Measurements from ENCODE around the gene NEK4. TPM values are rescaled to one million over a fixed set of nuclear protein-coding genes. Genes with fewer than 3 reads are reported as not detected.

Gene NEK4
- total and polyA plus RNA-seq, 2 of the 13 experiments (the other 11 are each of a cell fraction or from before 2014, with no cell fraction given) = 16.5 to 38.0 TPM

GRCh38 chr3:52774901-52775864, 4.4 kb upstream of the NEK4 start (continued):
- TF ChIP-seq KAT2B (IDR thresholded peaks at IDR 0.05; ENCODE audit: borderline replicate concordance, low read depth, low read length) (no peak; the same call in 1 of the 2 replicates), ZNF350 (CRISPR knock-in tag; IDR thresholded peaks at IDR 0.05; ENCODE audit: borderline replicate concordance, low read depth) (peak; percentile 66; the same call in 1 of the 2 replicates), IKZF4 (CRISPR knock-in tag; IDR thresholded peaks at IDR 0.05; ENCODE audit: borderline replicate concordance, low read depth, not compliant biosample characterization) (no peak), KLF6 (CRISPR knock-in tag; IDR thresholded peaks at IDR 0.05) (no peak), POLR2A (IDR thresholded peaks at IDR 0.05; ENCODE audit: insufficient read depth in 1 of 2, low read depth in 2 of 2, low read length in 2 of 2) (peak in 1 of 2 experiments; percentile 30; a peak in 2 of 4 replicates), SSRP1 (CRISPR knock-in tag; IDR thresholded peaks at IDR 0.05) (no peak; the same call in 1 of the 2 replicates), BRD4 (CRISPR knock-in tag; IDR thresholded peaks at IDR 0.05) (peak; percentile 72), ZFP41 (CRISPR knock-in tag; IDR thresholded peaks at IDR 0.05; ENCODE audit: borderline replicate concordance) (no peak), ZMYM4 (CRISPR knock-in tag; IDR thresholded peaks at IDR 0.05) (peak; percentile 79), STAT6 (CRISPR knock-in tag; IDR thresholded peaks at IDR 0.05; ENCODE audit: borderline replicate concordance) (no peak), ZNF773 (CRISPR knock-in tag; IDR thresholded peaks at IDR 0.05; ENCODE audit: borderline replicate concordance) (no peak), ZNF550 (CRISPR knock-in tag; IDR thresholded peaks at IDR 0.05; ENCODE audit: borderline replicate concordance) (no peak), ZNF343 (CRISPR knock-in tag; IDR thresholded peaks at IDR 0.05) (0 out of 2 replicates have a peak, but pooled peaks have one; percentile 34), NRL (CRISPR knock-in tag; IDR thresholded peaks at IDR 0.05; ENCODE audit: borderline replicate concordance) (no peak), ZIK1 (CRISPR knock-in tag; IDR thresholded peaks at IDR 0.05; ENCODE audit: borderline replicate concordance, low read depth) (no peak), ZSCAN30 (CRISPR knock-in tag; IDR thresholded peaks at IDR 0.05) (no peak), ZGPAT (CRISPR knock-in tag; IDR thresholded peaks at IDR 0.05) (peak; percentile 90), IKZF1 (IDR thresholded peaks at IDR 0.05) (no peak), ZNF263 (CRISPR knock-in tag; IDR thresholded peaks at IDR 0.05) (0 out of 2 replicates have a peak, but pooled peaks have one; percentile 12), ZFX (CRISPR knock-in tag; IDR thresholded peaks at IDR 0.05; ENCODE audit: low read depth) (peak; percentile 93), BRCA1 (CRISPR knock-in tag; IDR thresholded peaks at IDR 0.05) (no peak; the same call in 1 of the 2 replicates), KLF11 (CRISPR knock-in tag; IDR thresholded peaks at IDR 0.05) (no peak), BCL3 (CRISPR knock-in tag; IDR thresholded peaks at IDR 0.05) (0 out of 2 replicates have a peak, but pooled peaks have one; percentile 62), NAIF1 (CRISPR knock-in tag; IDR thresholded peaks at IDR 0.05; ENCODE audit: borderline replicate concordance) (no peak), ZMYM3 (CRISPR knock-in tag; IDR thresholded peaks at IDR 0.05) (peak; percentile 85)

Data from HepG2 (cell line).